ENCODE data around the gene EEF1AKMT2. TPM values are rescaled to one million over a fixed set of nuclear protein-coding genes. Genes with fewer than 3 reads are reported as not detected.
A peak's percentile ranks its signal among the peaks of the same experiment; 100 is the strongest.

Gene EEF1AKMT2
- total RNA-seq, 1 donor from 2014 or later, result 19.1 TPM

GRCh38 chr10:124733571-124734245 lies 58.0 kb downstream of the EEF1AKMT2 start:
- Histone ChIP-seq H3K27ac (ENCODE audit: low read depth, low read length) (no peak overlapping the region), H3K9me3 (ENCODE audit: insufficient read depth, low read depth, low read length) (no peaks in the 10 kb centered on the region), H3K36me3 (ENCODE audit: insufficient read depth, low read length) (no peaks in the 10 kb centered on the region), H3K4me1 (ENCODE audit: insufficient read depth, low read length) (peaks cover 12% of the 10 kb centered on the region), H3K4me3 (ENCODE audit: insufficient read depth, low read depth, low read length) (no peak overlapping the region), H3K79me2 (ENCODE audit: insufficient read depth, low read length) (peaks cover 35% of the 10 kb centered on the region), H3K27me3 (ENCODE audit: insufficient read depth, low read length) (no peaks in the 10 kb centered on the region), H3K4me2 (ENCODE audit: low read length) (peak overlapping the region; percentile 44), H4K20me1 (ENCODE audit: insufficient read depth, low read length) (peaks cover 68% of the 10 kb centered on the region), H3K9ac (ENCODE audit: low read length) (peak overlapping the region; percentile 32), H2AFZ (ENCODE audit: low read depth, low read length) (no peak overlapping the region)
- Mint-ChIP-seq H3K27ac (ENCODE audit: unreplicated experiment) (no peak overlapping the region), H3K9me3 (ENCODE audit: unreplicated experiment) (no peaks in the 10 kb centered on the region), H3K27me3 (ENCODE audit: low read depth, unreplicated experiment) (peaks cover 4% of the 10 kb centered on the region), H3K36me3 (ENCODE audit: low read depth, unreplicated experiment) (peaks cover 16% of the 10 kb centered on the region), H3K4me1 (ENCODE audit: low read depth, unreplicated experiment) (peaks cover 23% of the 10 kb centered on the region), H3K4me3 (ENCODE audit: unreplicated experiment) (no peak overlapping the region)
- no peak for DNase-seq (ENCODE audit: low read depth)
- no peak for FAIRE-seq
- TF ChIP-seq, protein P1, sequence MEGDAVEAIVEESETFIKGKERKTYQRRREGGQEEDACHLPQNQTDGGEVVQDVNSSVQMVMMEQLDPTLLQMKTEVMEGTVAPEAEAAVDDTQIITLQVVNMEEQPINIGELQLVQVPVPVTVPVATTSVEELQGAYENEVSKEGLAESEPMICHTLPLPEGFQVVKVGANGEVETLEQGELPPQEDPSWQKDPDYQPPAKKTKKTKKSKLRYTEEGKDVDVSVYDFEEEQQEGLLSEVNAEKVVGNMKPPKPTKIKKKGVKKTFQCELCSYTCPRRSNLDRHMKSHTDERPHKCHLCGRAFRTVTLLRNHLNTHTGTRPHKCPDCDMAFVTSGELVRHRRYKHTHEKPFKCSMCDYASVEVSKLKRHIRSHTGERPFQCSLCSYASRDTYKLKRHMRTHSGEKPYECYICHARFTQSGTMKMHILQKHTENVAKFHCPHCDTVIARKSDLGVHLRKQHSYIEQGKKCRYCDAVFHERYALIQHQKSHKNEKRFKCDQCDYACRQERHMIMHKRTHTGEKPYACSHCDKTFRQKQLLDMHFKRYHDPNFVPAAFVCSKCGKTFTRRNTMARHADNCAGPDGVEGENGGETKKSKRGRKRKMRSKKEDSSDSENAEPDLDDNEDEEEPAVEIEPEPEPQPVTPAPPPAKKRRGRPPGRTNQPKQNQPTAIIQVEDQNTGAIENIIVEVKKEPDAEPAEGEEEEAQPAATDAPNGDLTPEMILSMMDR (IDR thresholded peaks at IDR 0.05; ENCODE audit: insufficient read depth, low read depth, low read length), result no peak
- no peak for TF ChIP-seq EZH2 (IDR thresholded peaks at IDR 0.05; ENCODE audit: insufficient read depth, low read length)

DNA sequence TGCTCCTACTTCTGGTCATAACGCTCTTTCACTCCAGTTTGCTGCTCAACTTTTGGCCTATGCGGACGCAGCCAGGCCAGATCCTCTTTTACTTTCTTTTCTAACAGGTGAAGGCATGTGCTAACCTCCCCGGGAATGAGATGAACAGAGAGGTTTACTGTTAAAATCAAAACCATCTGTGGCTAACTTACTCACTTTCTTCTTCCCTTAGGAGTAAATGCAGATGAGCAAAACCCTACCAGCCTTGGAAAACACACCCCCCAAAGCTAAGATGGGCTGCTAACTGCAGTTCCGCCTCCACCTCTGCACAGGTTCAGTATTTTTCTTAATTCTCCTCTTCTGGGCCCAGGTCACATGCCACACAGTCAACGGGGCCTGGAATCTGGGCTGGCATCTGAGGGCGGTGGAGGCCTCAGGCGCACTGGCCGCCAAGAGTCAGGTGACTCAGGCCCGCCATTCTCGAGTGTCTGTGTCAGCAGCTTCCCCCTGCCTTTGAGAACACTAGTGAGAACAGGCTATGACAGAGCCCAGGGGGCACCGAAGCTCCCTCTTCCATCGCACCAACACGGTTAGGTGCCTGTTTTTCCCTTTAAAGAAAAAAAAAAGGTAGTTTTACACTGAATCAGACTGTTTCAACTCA lies 58.6 kb downstream of the EEF1AKMT2 start:
- no peaks in the 10 kb centered on the region for H3K36me3 ChIP-seq (ENCODE audit: insufficient read depth, low read length)
- H3K4me3 Mint-ChIP-seq (ENCODE audit: unreplicated experiment), result no peak overlapping the region
- peak overlapping the region; percentile 32 for H3K9ac ChIP-seq (ENCODE audit: low read length)
- no peak overlapping the region for H3K27ac ChIP-seq (ENCODE audit: low read depth, low read length)
- no peaks in the 10 kb centered on the region for H3K9me3 Mint-ChIP-seq (ENCODE audit: unreplicated experiment)
- peaks cover 34% of the 10 kb centered on the region for H3K79me2 ChIP-seq (ENCODE audit: insufficient read depth, low read length)
- H4K20me1 ChIP-seq (ENCODE audit: insufficient read depth, low read length), result peaks cover 68% of the 10 kb centered on the region
- peak overlapping the region; percentile 44 for H3K4me2 ChIP-seq (ENCODE audit: low read length)
- no peaks in the 10 kb centered on the region for H3K9me3 ChIP-seq (ENCODE audit: insufficient read depth, low read depth, low read length)
- no peaks in the 10 kb centered on the region for H3K27me3 ChIP-seq (ENCODE audit: insufficient read depth, low read length)
- DNase-seq (ENCODE audit: low read depth), result peak; percentile 44
- peaks cover 23% of the 10 kb centered on the region for H3K4me1 Mint-ChIP-seq (ENCODE audit: low read depth, unreplicated experiment)
- FAIRE-seq, result no peak
- no peak overlapping the region for H3K4me3 ChIP-seq (ENCODE audit: insufficient read depth, low read depth, low read length)
- peaks cover 18% of the 10 kb centered on the region for H3K36me3 Mint-ChIP-seq (ENCODE audit: low read depth, unreplicated experiment)
- H2AFZ ChIP-seq (ENCODE audit: low read depth, low read length), result no peak overlapping the region
- no peak for TF ChIP-seq EZH2 (IDR thresholded peaks at IDR 0.05; ENCODE audit: insufficient read depth, low read length)
- TF ChIP-seq, protein P1 (IDR thresholded peaks at IDR 0.05; ENCODE audit: insufficient read depth, low read depth, low read length), result no peak
- peaks cover 12% of the 10 kb centered on the region for H3K4me1 ChIP-seq (ENCODE audit: insufficient read depth, low read length)
- H3K27me3 Mint-ChIP-seq (ENCODE audit: low read depth, unreplicated experiment), result peaks cover 4% of the 10 kb centered on the region
- peak overlapping the region; percentile 64 for H3K27ac Mint-ChIP-seq (ENCODE audit: unreplicated experiment)

DNA sequence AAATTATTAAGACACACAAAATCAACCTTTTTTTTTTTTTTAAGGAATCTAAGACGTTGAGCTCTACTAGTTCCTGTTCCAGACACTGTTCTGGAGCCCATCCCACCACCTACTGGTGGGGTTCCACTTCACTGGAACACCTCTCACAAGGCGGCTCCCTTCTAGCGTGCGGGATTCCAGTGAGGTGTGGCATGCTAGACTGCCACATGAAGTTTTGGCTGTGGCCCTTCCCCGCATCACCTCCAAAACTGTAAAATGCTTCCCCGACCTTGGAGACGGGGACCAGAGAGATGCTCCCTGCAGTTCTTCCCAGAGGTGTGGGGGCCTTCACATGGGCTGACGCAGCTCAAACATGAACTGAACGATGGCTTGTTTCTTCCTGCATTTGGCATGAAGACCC lies 60.1 kb downstream of the EEF1AKMT2 start:
- H2AFZ ChIP-seq (ENCODE audit: low read depth, low read length), result no peak overlapping the region
- no peak for DNase-seq (ENCODE audit: low read depth)
- no peak overlapping the region for H3K4me3 Mint-ChIP-seq (ENCODE audit: unreplicated experiment)
- peaks cover 22% of the 10 kb centered on the region for H3K79me2 ChIP-seq (ENCODE audit: insufficient read depth, low read length)
- H3K9me3 Mint-ChIP-seq (ENCODE audit: unreplicated experiment), result no peaks in the 10 kb centered on the region
- H3K4me1 ChIP-seq (ENCODE audit: insufficient read depth, low read length), result peaks cover 12% of the 10 kb centered on the region
- no peaks in the 10 kb centered on the region for H3K9me3 ChIP-seq (ENCODE audit: insufficient read depth, low read depth, low read length)
- H3K27me3 Mint-ChIP-seq (ENCODE audit: low read depth, unreplicated experiment), result peaks cover 4% of the 10 kb centered on the region
- H3K27ac ChIP-seq (ENCODE audit: low read depth, low read length), result no peak overlapping the region
- no peak for TF ChIP-seq EZH2 (IDR thresholded peaks at IDR 0.05; ENCODE audit: insufficient read depth, low read length)
- TF ChIP-seq, protein P1 (IDR thresholded peaks at IDR 0.05; ENCODE audit: insufficient read depth, low read depth, low read length), result no peak
- no peak for FAIRE-seq
- H4K20me1 ChIP-seq (ENCODE audit: insufficient read depth, low read length), result peaks cover 60% of the 10 kb centered on the region
- no peak overlapping the region for H3K27ac Mint-ChIP-seq (ENCODE audit: unreplicated experiment)
- H3K4me3 ChIP-seq (ENCODE audit: insufficient read depth, low read depth, low read length), result no peak overlapping the region
- H3K36me3 ChIP-seq (ENCODE audit: insufficient read depth, low read length), result no peaks in the 10 kb centered on the region
- peaks cover 17% of the 10 kb centered on the region for H3K4me1 Mint-ChIP-seq (ENCODE audit: low read depth, unreplicated experiment)
- H3K9ac ChIP-seq (ENCODE audit: low read length), result no peak overlapping the region
- peaks cover 18% of the 10 kb centered on the region for H3K36me3 Mint-ChIP-seq (ENCODE audit: low read depth, unreplicated experiment)
- no peaks in the 10 kb centered on the region for H3K27me3 ChIP-seq (ENCODE audit: insufficient read depth, low read length)
- no peak overlapping the region for H3K4me2 ChIP-seq (ENCODE audit: low read length)
